Fibroblast of lung (primary cell): ENCODE measurements around the gene DPYD.

Experiments used
- CTCF ChIP-seq, 2 donors: IDR thresholded peaks in 1 of 2; conservative IDR thresholded peaks in 1 of 2; 1 replicate in 1 of 2; 2 replicates in 1 of 2; pipeline ENCODE4 v1.5.1; 2011 to 2012; ENCODE audit warnings: low read length in 2 of 2, control low read depth in 1 of 2, inconsistent platforms in 1 of 2, low read depth in 1 of 2, mild to moderate bottlenecking in 1 of 2
- EZH2 ChIP-seq: IDR thresholded peaks from 2 replicates; pipeline ENCODE4 v1.5.1; 2012; ENCODE audit warnings: low read length, control low read depth, mild to moderate bottlenecking; ENCODE audit errors: missing control alignments

- no peak for TF ChIP-seq CTCF (conservative IDR thresholded peaks at IDR 0.05 in 1 of 2, IDR thresholded peaks at IDR 0.05 in 1 of 2; ENCODE audit: low read depth in 1 of 2, low read length in 2 of 2)
- TF ChIP-seq EZH2, result no peak
These were observed 497.4 kb downstream of the DPYD start for GRCh38 chr1:97423403-97423802.
